Thoracic aorta (tissue), 2 donors: ENCODE measurements around the gene RXFP1. TPM values are rescaled to one million over a fixed set of nuclear protein-coding genes. Genes with fewer than 3 reads are reported as not detected.

Source experiments
- ATAC-seq: fragments of 150-250 bp; one replicate; pipeline ENCODE4 v1.8.0; 2017; ENCODE audit warnings: low read depth; ENCODE audit not compliant: insufficient number of reproducible peaks, low FRiP score
- DNase-seq: peaks from one replicate; pipeline ENCODE4 v3.0.0-alpha.2; 2020; ENCODE audit warnings: low spot score
- H3K27ac ChIP-seq, 2 donors: fragments of 200-600 bp; sonication (generic); 1 replicate in 1 of 2; 2 replicates in 1 of 2; pipeline ENCODE4 v1.5.1; 2016; ENCODE audit warnings: mild to moderate bottlenecking in 2 of 2, moderate library complexity in 2 of 2
- H3K27me3 ChIP-seq: fragments of 200-600 bp; sonication (generic); replicated peaks from 2 replicates; pipeline ENCODE4 v1.6.0; 2016; ENCODE audit warnings: mild to moderate bottlenecking; ENCODE audit not compliant: insufficient read depth
- H3K36me3 ChIP-seq: fragments of 200-600 bp; sonication (generic); one replicate; pipeline ENCODE4 v1.5.1; 2016
- H3K4me1 ChIP-seq, 2 donors: fragments of 200-600 bp; sonication (generic); 1 replicate in 1 of 2; 2 replicates in 1 of 2; pipeline versions ENCODE4 v1.5.1 to v1.6.0; 2016; ENCODE audit warnings: low read depth in 2 of 2, mild to moderate bottlenecking in 1 of 2; ENCODE audit not compliant: control insufficient read depth in 1 of 2
- H3K4me3 ChIP-seq: fragments of 200-600 bp; sonication (generic); 2 replicates; pipeline ENCODE4 v1.5.1; 2016; ENCODE audit warnings: mild to moderate bottlenecking
- H3K9me3 ChIP-seq: fragments of 200-600 bp; sonication (generic); 2 replicates; pipeline ENCODE4 v1.5.1; 2016
- CTCF ChIP-seq: fragments of 200-600 bp; sonication (generic); IDR thresholded peaks from one replicate; pipeline ENCODE4 v1.5.1; 2019; ENCODE audit warnings: antibody characterized with exemption
- total RNA-seq, 2 donors: library from RNA; depleted of rRNA; stranded (reverse); fragments of >200 nt; gene quantifications; one replicate each; pipeline versions ENCODE4 v1.1.0 to v1.2.3, GENCODE V29; 2016

The RXFP1 gene
- total RNA-seq, 2 donors from 2014 or later = 0.35 to 9.6 TPM

GRCh38 chr4:158613046-158613445 is 91.4 kb downstream of the RXFP1 start:
- no peak overlapping the region for H3K27ac ChIP-seq
- no peak for TF ChIP-seq CTCF
- H3K4me3 ChIP-seq = no peak overlapping the region
- no peaks in the 10 kb centered on the region for H3K4me1 ChIP-seq
- H3K36me3 ChIP-seq = no peaks in the 10 kb centered on the region
- no peak for ATAC-seq
- H3K27me3 ChIP-seq = no peaks in the 10 kb centered on the region
- no peaks in the 10 kb centered on the region for H3K9me3 ChIP-seq
- DNase-seq = no peak

DNA sequence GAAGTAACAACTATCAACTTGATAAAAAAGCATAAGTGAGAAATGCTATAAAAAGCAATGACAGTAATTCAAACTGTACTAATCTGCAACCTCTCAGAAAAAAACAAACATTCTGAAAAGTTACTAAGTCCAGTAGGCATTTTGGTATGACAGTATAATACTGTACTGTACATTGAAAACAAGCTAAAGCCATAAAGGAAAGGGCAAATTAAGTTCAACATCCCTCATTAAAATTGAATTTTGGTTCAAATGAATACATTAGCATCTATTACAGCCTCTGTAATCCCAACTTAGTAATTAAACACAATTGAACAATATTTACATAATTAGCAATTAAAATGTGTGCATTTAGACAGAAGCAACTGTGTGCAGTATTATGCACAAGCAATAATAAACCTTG is 96.3 kb downstream of the RXFP1 start:
- no peak for ATAC-seq
- no peak for DNase-seq
- Histone ChIP-seq H3K27me3 (no peaks in the 10 kb centered on the region), H3K27ac (no peak overlapping the region), H3K4me3 (no peak overlapping the region), H3K36me3 (no peaks in the 10 kb centered on the region), H3K4me1 (no peaks in the 10 kb centered on the region), H3K9me3 (no peaks in the 10 kb centered on the region)
- TF ChIP-seq CTCF = no peak

DNA sequence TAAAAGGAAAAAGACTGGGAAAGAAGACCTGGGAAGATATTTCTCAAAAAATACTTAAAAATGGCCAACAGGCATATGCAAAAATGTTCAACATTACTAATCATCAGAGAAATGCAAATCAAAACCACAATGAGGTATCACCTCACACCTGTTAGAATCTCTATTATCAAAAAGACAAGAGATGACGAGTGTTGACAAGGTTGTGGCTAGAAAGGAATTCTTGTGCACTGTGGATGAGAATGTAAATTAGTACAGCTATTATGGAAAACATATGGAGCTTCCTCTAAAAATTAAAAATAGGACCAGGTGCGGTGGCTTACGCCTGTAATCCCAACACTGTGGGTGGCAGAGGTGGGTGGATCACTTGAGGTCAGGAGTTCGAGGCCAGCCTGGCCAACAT is 100.0 kb downstream of the RXFP1 start:
- Histone ChIP-seq H3K36me3 (no peaks in the 10 kb centered on the region), H3K27ac (no peak overlapping the region), H3K27me3 (no peaks in the 10 kb centered on the region), H3K4me1 (peaks cover 0 to 7% of the 10 kb centered on the region in 2 donors), H3K9me3 (no peaks in the 10 kb centered on the region), H3K4me3 (no peak overlapping the region)
- ATAC-seq (no peak), DNase-seq (no peak)
- TF ChIP-seq CTCF = no peak

GRCh38 chr4:158622251-158622650 is 100.6 kb downstream of the RXFP1 start:
- H3K36me3 ChIP-seq = no peaks in the 10 kb centered on the region
- no peaks in the 10 kb centered on the region for H3K9me3 ChIP-seq
- H3K4me1 ChIP-seq = peaks cover 0 to 7% of the 10 kb centered on the region in 2 donors
- DNase-seq = no peak
- no peak for ATAC-seq
- no peaks in the 10 kb centered on the region for H3K27me3 ChIP-seq
- H3K27ac ChIP-seq = no peak overlapping the region
- no peak for TF ChIP-seq CTCF
- H3K4me3 ChIP-seq = no peak overlapping the region

- Histone ChIP-seq H3K9me3 (no peaks in the 10 kb centered on the region), H3K27me3 (no peaks in the 10 kb centered on the region), H3K4me1 (peaks cover 0 to 7% of the 10 kb centered on the region in 2 donors), H3K4me3 (peak overlapping the region; percentile 50), H3K36me3 (no peaks in the 10 kb centered on the region), H3K27ac (peak overlapping the region; percentile 32 to 63)
- DNase-seq = no peak
- peak; percentile 57 for TF ChIP-seq CTCF
- ATAC-seq = peak; percentile 71
Measured at GRCh38 chr4:158624889-158625478, 103.3 kb downstream of the RXFP1 start.
